Measurements from ENCODE around the gene ZC2HC1B.
A peak's percentile ranks its signal among the peaks of the same experiment; 100 is the strongest.

ZC2HC1B gene

DNA sequence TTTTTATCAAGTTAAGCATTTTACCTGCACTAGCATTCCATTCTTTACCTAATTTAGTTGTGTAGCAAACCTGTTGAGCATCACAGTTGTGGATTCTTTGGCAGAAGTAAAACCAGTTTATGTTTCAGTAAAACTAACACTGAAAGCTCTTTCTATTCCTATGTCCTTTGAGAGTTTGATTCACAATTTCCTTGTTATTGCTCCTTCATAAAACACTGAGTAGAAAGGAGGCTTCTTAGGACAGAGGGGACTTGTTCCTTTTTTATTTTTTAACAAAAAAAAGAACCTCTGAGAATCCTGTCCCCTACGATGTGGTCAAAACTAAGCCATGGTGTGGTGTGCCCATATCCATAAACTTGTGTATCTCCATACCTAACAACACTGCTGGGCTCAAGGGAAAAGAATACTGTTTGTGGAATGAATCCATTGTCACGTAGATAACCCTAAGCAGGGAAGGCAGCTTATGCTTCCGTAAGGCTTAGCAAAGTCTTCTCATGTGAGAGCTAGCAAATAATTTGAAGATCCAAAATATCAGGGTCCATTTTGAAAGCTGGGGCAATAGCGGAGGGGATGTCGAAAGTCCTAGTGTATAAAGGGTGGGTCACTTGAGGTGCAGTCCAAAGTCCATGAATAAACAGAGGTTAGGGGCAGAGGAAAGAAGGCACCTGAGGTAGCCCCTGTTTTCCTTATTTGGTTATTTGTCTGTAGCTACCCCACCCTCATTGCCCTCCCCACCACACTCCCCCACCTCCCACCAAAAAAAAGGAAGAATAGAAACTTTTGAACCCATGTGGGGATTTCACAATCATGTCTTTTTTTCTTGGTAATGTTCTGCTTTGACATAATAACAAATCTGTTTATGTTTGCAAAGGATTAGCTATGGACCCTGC lies 72.7 kb downstream of the ZC2HC1B start:
- Mint-ChIP-seq H3K27me3 (no peaks in the 10 kb centered on the region), H3K4me1 (peaks cover 17% of the 10 kb centered on the region), H3K9me3 (peaks cover 7 to 8% of the 10 kb centered on the region in 2 donors), H3K27ac (no peak overlapping the region), H3K4me3 (no peak overlapping the region)
- ATAC-seq (no peak), DNase-seq (no peak)

DNA sequence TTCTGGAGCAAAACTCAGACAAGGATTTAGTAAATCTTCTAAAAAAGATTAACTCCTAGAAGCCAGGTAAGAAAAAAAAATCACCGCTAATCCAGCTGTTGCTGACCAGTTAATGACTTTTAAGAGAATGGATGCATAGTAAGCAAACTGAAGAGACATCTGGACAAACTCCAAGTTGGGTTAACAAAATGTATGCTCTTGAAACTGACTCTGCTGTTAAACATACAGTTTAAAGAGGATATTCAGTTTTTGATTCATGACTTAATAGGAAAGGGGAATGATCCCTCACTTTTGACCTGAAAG lies 73.3 kb downstream of the ZC2HC1B start:
- Mint-ChIP-seq H3K27me3 (no peaks in the 10 kb centered on the region), H3K9me3 (peaks cover 1 to 2% of the 10 kb centered on the region in 2 donors), H3K4me1 (peaks cover 22% of the 10 kb centered on the region), H3K4me3 (no peak overlapping the region), H3K27ac (no peak overlapping the region)
- DNase-seq: no peak
- no peak for ATAC-seq

DNA sequence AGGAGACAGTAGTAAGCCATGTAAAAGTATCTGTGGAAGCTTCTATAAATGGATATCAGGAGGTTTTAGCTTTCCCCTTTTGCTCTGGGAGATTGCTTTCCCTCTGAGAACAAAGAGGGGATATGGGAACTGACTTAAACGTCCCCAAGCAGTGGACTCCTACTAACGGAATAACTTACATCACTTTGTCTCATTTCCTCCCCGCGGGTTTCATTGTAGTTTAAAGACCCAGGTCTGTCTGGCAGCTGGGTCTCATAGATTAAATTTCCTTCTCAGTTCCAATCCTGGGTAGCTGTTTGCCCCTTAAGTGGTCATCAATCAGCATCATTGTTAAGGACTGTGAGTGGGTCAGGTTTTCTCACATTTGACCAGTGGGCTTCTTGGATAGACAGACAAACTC lies 75.1 kb downstream of the ZC2HC1B start:
- Mint-ChIP-seq H3K4me1 (peaks cover 22% of the 10 kb centered on the region), H3K9me3 (no peaks in the 10 kb centered on the region), H3K27ac (no peak overlapping the region), H3K27me3 (no peaks in the 10 kb centered on the region), H3K4me3 (no peak overlapping the region)
- DNase-seq (no peak), ATAC-seq (no peak)

DNA sequence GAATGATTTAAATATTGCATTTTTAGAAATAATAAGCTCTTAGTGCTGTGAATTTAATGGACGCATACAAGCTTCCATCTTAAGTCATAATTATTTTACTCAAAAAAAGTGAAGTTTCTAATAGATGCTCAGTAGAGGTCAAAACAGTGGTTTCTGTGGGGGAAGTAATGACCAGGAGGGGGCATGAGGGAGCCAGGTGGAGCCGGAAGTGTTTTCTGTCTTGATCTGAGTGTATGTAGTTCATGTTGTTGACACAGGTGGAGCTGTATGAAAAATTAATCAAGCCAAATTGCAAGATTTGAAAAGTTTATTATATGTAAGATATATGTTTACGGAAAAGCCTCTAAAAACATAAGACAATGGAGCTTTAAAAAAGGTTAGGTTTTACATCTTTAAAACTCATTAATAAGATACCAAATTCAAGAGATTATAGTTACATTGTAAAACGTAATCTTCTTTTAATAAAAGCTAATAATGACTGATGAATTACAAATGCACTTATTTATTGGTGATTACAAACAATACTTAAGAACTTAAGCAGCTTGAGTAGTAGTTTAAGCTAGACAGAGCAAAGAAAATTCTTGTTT lies 75.8 kb downstream of the ZC2HC1B start:
- Mint-ChIP-seq H3K4me1 (peaks cover 22% of the 10 kb centered on the region), H3K4me3 (no peak overlapping the region), H3K9me3 (no peaks in the 10 kb centered on the region), H3K27ac (no peak overlapping the region), H3K27me3 (no peaks in the 10 kb centered on the region)
- ATAC-seq (peak; percentile 93), DNase-seq (peak; percentile 53 to 70)

DNA sequence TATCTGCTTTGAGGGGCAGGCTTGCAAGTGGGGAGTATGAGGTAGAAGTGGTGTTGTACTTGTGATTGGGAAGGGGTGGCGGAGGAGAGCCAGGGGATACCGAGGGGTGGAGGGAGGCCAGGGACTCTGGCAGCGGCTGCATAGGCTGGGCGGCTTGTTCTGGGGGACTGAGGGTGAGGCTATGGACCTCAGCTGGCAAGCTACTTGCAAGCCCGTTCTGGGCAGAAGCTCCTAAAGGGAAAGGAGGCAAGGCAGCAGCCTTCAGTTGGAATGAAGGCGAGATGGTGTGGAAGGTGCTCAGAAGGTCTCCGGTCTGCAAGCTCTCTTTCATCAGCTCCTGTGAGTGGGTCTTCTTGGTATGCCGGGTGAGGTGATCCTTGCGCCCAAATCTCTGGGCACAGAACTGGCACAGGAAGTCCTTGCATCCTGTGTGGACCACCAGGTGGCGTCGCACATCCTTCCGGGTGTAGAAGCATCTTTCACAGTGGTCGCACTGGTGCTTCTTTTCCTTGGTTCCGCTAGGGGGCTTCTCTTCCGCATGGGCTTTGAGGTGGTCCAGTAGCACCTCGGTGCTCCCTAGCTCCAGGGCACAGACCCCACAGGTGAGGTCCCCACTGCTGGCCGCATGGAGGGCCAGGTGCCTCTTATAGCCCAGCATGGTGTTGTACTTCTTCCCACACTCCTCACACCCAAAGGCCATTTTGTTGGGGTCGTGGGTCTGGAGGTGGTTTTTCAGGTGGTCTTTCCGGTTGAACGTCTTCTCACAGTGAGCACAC lies 77.8 kb downstream of the ZC2HC1B start:
- H3K9me3 Mint-ChIP-seq: peaks cover 0 to under 1% of the 10 kb centered on the region in 2 donors
- DNase-seq (peak; percentile 55 to 59), ATAC-seq (peak; percentile 77)
- no peak overlapping the region for H3K27ac Mint-ChIP-seq
- peaks cover 22% of the 10 kb centered on the region for H3K4me1 Mint-ChIP-seq
- no peaks in the 10 kb centered on the region for H3K27me3 Mint-ChIP-seq
- H3K4me3 Mint-ChIP-seq: no peak overlapping the region

DNA sequence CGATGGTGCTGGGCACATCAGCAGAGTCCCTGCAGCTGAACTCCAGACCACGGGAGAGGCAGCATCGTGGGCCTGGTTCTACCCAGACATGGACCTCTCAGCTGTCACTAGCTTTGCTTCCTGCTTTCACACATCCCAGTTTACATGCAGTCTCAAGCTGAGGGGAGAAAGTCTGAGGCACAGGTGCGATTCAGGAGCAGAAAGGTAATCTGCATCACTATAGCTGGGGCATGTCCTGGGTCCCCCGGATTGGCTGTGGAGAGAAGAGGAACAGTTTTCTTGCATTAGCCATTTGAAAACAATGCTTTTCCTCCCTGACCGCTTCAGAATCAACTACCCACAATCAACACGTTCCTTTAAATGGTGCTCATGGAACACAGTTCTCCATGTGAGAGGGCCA lies 83.9 kb downstream of the ZC2HC1B start:
- ATAC-seq: no peak

DNA sequence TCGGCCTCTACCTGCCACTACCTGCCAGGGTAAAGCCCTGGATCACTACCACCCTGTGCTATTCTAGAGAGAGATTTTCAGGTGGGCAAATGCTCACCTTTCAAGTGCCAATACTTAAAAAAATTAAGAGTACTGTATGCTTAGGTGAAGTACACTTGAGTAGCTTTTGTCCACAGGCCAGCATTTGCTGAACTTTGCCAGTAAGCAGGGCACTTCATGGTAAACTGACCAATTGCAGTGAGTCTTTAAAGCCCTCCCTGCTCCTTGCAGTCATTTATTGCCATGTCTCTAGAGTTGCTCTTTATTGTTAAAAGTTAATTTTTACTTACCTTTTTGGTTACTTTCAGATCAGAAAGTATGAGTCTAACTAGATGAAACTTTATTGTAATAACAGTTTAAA lies 85.3 kb downstream of the ZC2HC1B start:
- H3K4me1 Mint-ChIP-seq: no peaks in the 10 kb centered on the region
- no peak overlapping the region for H3K4me3 Mint-ChIP-seq
- H3K9me3 Mint-ChIP-seq: peaks cover 0 to 7% of the 10 kb centered on the region in 2 donors
- H3K27ac Mint-ChIP-seq: no peak overlapping the region
- H3K27me3 Mint-ChIP-seq: no peaks in the 10 kb centered on the region
- ATAC-seq: no peak
- DNase-seq: no peak

More for the DNA sequence above, 83.9 kb downstream of the ZC2HC1B start:
- no peak overlapping the region for H3K4me3 Mint-ChIP-seq
- H3K27me3 Mint-ChIP-seq: no peaks in the 10 kb centered on the region
- peaks cover 0 to 7% of the 10 kb centered on the region in 2 donors for H3K9me3 Mint-ChIP-seq
- H3K4me1 Mint-ChIP-seq: no peaks in the 10 kb centered on the region
- H3K27ac Mint-ChIP-seq: no peak overlapping the region
- DNase-seq: no peak

DNA sequence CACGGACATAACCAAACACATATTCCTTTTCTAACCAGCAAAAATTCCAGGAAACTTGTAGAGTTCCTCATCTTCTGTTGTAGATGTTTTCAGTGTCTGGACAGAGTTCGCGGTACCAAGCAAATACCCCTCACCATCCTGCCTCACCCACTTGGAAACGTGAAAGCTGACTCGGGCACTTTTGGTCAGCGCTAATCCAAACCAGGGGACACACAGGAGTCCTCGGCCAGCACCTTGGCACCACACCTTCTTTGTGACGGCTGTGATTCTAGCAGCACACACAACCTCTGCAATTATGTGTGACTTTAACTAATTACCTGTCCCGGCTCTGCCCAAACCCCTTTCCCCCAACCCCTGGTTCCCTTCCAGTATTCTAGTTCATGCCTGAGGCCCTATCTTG lies 85.7 kb downstream of the ZC2HC1B start:
- no peak for DNase-seq
- H3K27ac Mint-ChIP-seq: no peak overlapping the region
- no peak for ATAC-seq
- H3K9me3 Mint-ChIP-seq: peaks cover 0 to 7% of the 10 kb centered on the region in 2 donors
- H3K27me3 Mint-ChIP-seq: no peaks in the 10 kb centered on the region
- no peak overlapping the region for H3K4me3 Mint-ChIP-seq
- no peaks in the 10 kb centered on the region for H3K4me1 Mint-ChIP-seq

DNA sequence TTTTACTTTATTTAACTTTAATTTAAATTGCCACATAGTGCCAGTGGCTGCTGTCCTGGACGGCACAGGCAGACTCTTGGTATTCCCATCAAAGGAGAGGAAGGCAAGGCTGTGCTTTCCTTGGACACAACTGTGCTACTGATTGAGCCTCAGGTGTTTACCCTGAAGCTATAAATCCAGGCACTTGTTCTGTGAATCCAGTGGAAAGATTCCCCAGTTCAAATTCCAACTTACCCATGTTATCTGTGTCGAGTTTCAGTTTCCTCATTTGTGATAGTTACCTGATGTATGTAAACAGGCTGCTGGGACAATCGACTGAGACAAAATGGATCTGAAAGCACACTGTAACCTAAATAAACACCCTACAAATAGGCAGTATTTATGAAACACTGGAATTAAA lies 86.6 kb downstream of the ZC2HC1B start:
- DNase-seq (no peak), ATAC-seq (no peak)
- Mint-ChIP-seq H3K9me3 (peaks cover 0 to 7% of the 10 kb centered on the region in 2 donors), H3K27ac (no peak overlapping the region), H3K27me3 (no peaks in the 10 kb centered on the region), H3K4me1 (no peaks in the 10 kb centered on the region), H3K4me3 (no peak overlapping the region)

DNA sequence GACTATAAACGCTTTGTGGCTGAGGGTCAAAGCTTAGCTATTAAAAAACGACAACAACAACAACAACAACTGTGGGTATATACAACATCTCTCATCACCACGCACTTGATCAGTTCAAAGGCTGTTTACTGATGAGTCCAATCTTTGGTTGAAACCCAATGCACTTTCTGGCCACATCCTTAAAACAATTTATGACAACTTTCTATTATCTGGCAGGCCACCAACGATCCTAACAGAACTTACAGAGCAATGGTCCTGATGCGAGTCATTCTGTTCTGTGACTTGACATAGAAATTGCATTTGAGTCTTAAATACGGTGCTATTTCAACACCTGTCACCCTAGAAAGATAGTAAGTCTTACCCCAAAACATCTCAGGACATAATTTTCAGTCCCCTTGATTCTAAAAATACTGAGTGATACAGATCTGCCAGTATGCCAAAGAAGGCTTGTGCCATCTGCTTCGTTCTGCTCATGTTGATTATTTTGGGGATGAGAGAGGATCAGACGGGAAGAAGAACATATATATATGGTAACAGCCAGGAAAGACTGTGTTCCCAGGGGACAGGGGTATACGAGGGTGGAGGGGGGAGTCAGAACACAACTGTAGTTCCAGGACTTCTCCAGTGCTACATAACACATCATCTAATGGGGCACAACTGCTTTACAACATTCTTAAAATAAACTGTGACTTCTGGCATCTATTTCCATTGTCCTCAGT lies 87.9 kb downstream of the ZC2HC1B start:
- ATAC-seq (no peak), DNase-seq (no peak)
- no peaks in the 10 kb centered on the region for H3K27me3 Mint-ChIP-seq
- no peak overlapping the region for H3K4me3 Mint-ChIP-seq
- no peak overlapping the region for H3K27ac Mint-ChIP-seq
- H3K4me1 Mint-ChIP-seq: no peaks in the 10 kb centered on the region
- peaks cover 0 to 4% of the 10 kb centered on the region in 2 donors for H3K9me3 Mint-ChIP-seq

DNA sequence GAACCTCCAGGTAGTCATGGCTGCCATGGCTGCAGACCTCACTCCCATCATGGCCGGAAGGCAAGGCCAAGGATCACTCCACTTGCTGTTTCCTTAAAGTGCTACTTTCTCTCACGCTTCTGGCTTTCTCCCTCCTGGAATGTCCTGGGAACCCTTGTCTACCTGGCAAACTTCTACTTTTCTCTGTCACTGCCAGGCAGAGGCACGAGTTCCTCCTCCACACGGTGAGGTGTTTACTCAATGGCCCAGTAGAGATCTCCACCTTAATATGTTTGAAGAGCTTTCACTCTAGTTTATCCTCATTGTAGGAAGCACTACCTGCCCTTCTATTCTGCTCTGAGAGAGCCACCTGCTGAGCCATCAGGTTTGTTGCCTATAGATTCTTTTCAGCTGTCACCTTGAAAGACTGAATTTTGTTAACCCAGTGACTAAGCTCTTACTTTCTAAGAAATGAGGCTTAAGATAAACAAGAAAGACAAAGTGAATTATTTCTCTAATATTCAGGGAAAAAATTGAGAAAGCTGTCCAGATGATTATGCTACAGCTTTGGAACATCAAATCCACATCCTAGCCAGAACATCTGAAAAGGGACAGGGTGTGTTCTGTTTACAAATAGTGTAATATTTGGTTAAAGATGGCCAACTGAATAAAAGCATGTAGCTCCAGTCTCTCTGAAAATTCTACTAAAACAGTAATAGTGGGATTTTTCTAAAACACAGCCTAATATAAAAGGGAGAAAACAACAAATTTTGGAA lies 88.8 kb downstream of the ZC2HC1B start:
- no peak overlapping the region for H3K4me3 Mint-ChIP-seq
- ATAC-seq: no peak
- H3K27me3 Mint-ChIP-seq: no peaks in the 10 kb centered on the region
- no peak overlapping the region for H3K27ac Mint-ChIP-seq
- no peaks in the 10 kb centered on the region for H3K4me1 Mint-ChIP-seq
- no peaks in the 10 kb centered on the region for H3K9me3 Mint-ChIP-seq
- DNase-seq: no peak

DNA sequence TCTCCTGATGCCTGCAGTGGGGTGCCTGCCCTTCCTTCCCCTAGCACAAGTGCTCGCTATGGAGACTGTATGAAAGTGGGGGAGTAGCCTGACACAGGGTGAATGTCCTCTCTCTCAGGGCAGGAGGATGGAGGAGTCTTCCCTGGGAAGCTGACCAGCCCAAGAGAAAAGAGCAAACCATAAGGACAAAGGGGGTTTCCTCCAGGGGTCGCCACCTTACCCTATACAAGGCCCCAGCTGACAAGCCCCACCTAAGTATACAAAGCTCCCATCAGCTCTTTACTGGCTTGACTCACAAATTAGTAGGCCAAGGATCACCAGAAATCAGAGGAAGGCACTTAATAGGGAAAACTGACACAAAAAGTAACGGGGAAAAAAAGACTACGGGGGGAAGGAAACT lies 89.6 kb downstream of the ZC2HC1B start:
- Mint-ChIP-seq H3K27ac (no peak overlapping the region), H3K4me1 (no peaks in the 10 kb centered on the region), H3K27me3 (no peaks in the 10 kb centered on the region), H3K9me3 (no peaks in the 10 kb centered on the region), H3K4me3 (no peak overlapping the region)
- ATAC-seq (no peak), DNase-seq (no peak)

DNA sequence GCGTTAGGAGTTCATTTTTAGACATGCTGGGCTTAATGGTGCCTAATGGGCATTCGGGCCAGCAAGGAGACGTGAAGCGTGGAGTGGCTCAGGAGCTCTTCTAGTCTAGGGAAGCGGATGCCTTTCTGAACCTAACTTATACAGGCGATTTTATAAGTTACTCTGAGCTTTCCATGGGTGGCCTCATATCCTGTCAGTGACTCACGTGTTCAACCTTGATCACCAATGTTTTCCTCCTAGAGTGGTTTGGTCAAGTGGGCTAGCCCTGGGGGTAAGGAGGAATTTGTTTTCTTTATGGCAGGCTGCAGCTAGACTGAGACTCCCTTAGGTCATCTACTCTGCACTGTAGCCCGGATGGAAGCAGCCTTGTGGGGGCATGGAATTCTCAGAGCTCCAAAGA lies 91.7 kb downstream of the ZC2HC1B start:
- ATAC-seq: no peak
- no peaks in the 10 kb centered on the region for H3K9me3 Mint-ChIP-seq
- H3K4me3 Mint-ChIP-seq: no peak overlapping the region

DNA sequence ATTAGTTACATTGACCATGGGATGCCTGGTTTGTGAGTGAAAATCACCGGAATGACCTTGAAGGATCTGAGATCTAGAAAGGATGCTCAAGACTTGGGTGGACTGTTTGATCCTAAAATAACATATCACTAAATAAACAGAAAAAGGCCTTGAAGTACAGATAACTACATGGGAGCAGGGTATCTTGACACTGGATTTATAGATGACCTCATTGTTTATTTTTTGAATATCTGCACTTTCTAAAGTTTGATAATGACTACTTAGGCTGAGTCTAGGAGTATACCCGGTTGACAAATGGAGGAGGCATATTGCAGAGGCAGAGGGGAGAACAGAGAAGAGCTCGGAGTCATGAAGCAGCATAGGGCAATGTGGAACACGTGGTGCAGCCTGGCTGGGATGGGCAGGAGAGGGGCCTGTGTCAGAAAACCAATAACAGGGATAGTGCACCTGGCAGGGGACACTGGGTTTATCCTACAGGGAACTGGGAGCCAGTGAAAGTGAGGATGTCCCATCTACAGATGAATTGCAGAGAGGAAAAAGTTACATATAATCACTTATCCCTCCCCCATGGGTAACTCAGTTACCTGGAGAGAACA lies 93.5 kb downstream of the ZC2HC1B start:
- H3K27ac Mint-ChIP-seq: peak overlapping the region in 1 of 2 donors; percentile 14
- no peak overlapping the region for H3K4me3 Mint-ChIP-seq
- H3K4me1 Mint-ChIP-seq: no peaks in the 10 kb centered on the region
- DNase-seq: no peak
- no peaks in the 10 kb centered on the region for H3K9me3 Mint-ChIP-seq
- no peak for ATAC-seq
- no peaks in the 10 kb centered on the region for H3K27me3 Mint-ChIP-seq

More for the DNA sequence above, 91.7 kb downstream of the ZC2HC1B start:
- Mint-ChIP-seq H3K27me3 (no peaks in the 10 kb centered on the region), H3K4me1 (no peaks in the 10 kb centered on the region), H3K27ac (peak overlapping the region in 1 of 2 donors; percentile 35)
- no peak for DNase-seq

All from stimulated activated naive CD8-positive, alpha-beta T cell treated with anti-CD3 and anti-CD28 coated beads, Interleukin-15, amount 100 ng/mL, for 72 hours (primary cell).